ENCODE results near the gene ASAP2.

The ASAP2 gene

GRCh38 chr2:9317559-9317958 lies 110.9 kb downstream of the ASAP2 start:
- Histone ChIP-seq H3K36me3 (no peaks in the 10 kb centered on the region), H3K27me3 (no peaks in the 10 kb centered on the region), H3K4me3 (ENCODE audit: low read depth in 1 of 2, low read length in 1 of 2) (no peak overlapping the region), H3K4me1 (ENCODE audit: control insufficient read depth in 1 of 2, insufficient read depth in 1 of 2, low read depth in 1 of 2, low read length in 1 of 2) (no peaks in the 10 kb centered on the region), H3K27ac (no peak overlapping the region), H3K9me3 (no peaks in the 10 kb centered on the region)
- no peak for TF ChIP-seq CTCF (IDR thresholded peaks at IDR 0.05)

- Histone ChIP-seq H3K9me3 (no peaks in the 10 kb centered on the region), H3K4me1 (ENCODE audit: control insufficient read depth in 1 of 2, insufficient read depth in 1 of 2, low read depth in 1 of 2, low read length in 1 of 2) (no peaks in the 10 kb centered on the region), H3K27me3 (no peaks in the 10 kb centered on the region), H3K36me3 (no peaks in the 10 kb centered on the region), H3K27ac (no peak overlapping the region), H3K4me3 (ENCODE audit: low read depth in 1 of 2, low read length in 1 of 2) (no peak overlapping the region)
- TF ChIP-seq CTCF (IDR thresholded peaks at IDR 0.05), result no peak
These were observed 112.1 kb downstream of the ASAP2 start for GRCh38 chr2:9318461-9319337.

GRCh38 chr2:9319338-9319715 lies 112.7 kb downstream of the ASAP2 start:
- Histone ChIP-seq H3K27me3 (no peaks in the 10 kb centered on the region), H3K9me3 (no peaks in the 10 kb centered on the region), H3K4me1 (ENCODE audit: control insufficient read depth in 1 of 2, insufficient read depth in 1 of 2, low read depth in 1 of 2, low read length in 1 of 2) (no peaks in the 10 kb centered on the region), H3K36me3 (no peaks in the 10 kb centered on the region), H3K4me3 (ENCODE audit: low read depth in 1 of 2, low read length in 1 of 2) (no peak overlapping the region), H3K27ac (no peak overlapping the region)
- no peak for TF ChIP-seq CTCF (IDR thresholded peaks at IDR 0.05)

DNA sequence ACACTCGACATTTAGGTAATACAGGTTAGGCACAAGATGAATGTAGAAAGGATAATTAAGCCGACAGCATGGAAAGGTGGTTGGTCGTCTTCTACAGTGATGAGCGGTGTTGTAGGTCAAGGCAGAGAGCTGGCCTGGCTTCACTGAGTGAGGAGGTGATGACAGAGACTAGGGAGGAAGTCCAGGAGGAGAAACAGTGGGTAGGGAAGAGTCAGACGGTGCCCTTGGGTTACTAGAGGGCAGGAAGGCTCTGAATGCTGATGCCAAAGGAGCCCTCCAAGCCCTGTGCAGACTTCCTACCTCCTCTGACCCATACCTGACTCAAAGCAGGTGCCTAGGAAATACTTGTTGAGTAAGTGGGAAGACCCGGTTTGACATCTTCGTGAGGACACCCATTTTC lies 116.0 kb downstream of the ASAP2 start:
- H3K9me3 ChIP-seq, result no peaks in the 10 kb centered on the region
- H3K36me3 ChIP-seq, result no peaks in the 10 kb centered on the region
- TF ChIP-seq CTCF (IDR thresholded peaks at IDR 0.05), result no peak
- H3K4me1 ChIP-seq (ENCODE audit: control insufficient read depth in 1 of 2, insufficient read depth in 1 of 2, low read depth in 1 of 2, low read length in 1 of 2), result no peaks in the 10 kb centered on the region
- no peak overlapping the region for H3K27ac ChIP-seq
- no peak overlapping the region for H3K4me3 ChIP-seq (ENCODE audit: low read depth in 1 of 2, low read length in 1 of 2)
- H3K27me3 ChIP-seq, result no peaks in the 10 kb centered on the region

DNA sequence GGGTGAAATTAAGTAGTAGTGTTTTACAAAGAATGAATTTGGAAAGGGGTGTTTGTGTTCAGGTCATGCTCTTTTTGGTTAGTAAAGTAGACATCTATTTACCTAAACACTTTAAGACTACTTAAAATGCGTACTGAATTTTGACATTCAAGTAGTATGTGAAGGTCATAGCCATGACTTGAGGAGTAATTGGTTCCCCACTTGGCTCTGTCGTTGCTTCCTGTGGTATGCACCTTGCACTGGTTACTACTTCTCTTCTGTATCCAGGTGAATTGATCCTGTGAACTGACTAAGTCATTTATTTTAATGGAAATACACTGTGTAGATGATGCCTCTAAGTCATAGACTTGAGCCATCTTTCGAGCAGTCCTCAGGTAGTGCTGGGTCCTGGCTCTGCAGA lies 118.8 kb downstream of the ASAP2 start:
- Histone ChIP-seq H3K4me1 (ENCODE audit: control insufficient read depth in 1 of 2, insufficient read depth in 1 of 2, low read depth in 1 of 2, low read length in 1 of 2) (no peaks in the 10 kb centered on the region), H3K4me3 (ENCODE audit: low read depth in 1 of 2, low read length in 1 of 2) (no peak overlapping the region), H3K9me3 (no peaks in the 10 kb centered on the region), H3K27me3 (no peaks in the 10 kb centered on the region), H3K36me3 (no peaks in the 10 kb centered on the region), H3K27ac (no peak overlapping the region)
- no peak for TF ChIP-seq CTCF (IDR thresholded peaks at IDR 0.05)
